Spleen (tissue), 7 donors: Measurements from ENCODE around the gene CHMP3.

ENCODE experiments used
- POLR2A ChIP-seq, 3 donors: fragments of 450-650 bp; IDR thresholded peaks; one replicate each; pipeline ENCODE4 v1.5.1; 2017; ENCODE audit warnings: antibody characterized with exemption in 3 of 3, mild to moderate bottlenecking in 1 of 3
- POLR2AphosphoS5 ChIP-seq, 3 donors: sonication (generic); formaldehyde crosslinking; IDR thresholded peaks; one replicate each; pipeline ENCODE4 v1.5.1; 2017; ENCODE audit warnings: antibody characterized with exemption in 3 of 3
- TF ChIP-seq, protein P1 (sequence below), 11 experiments: fragments of 200-600 bp in 7 of 11; fragments of 450-650 bp in 4 of 11; sonication (generic) in 4 of 11; IDR thresholded peaks in 8 of 11; conservative IDR thresholded peaks in 3 of 11; 1 replicate in 7 of 11; 2 replicates in 4 of 11; pipeline versions ENCODE4 v1.4.0 to v1.8.0; 2016 to 2021; ENCODE audit warnings: antibody characterized with exemption in 11 of 11, inconsistent platforms in 4 of 11, mild to moderate bottlenecking in 1 of 11
- donor health status: DM: no; HTN: no; CAD: no; lungs with moderate emphysema.
- donor health status: DM: no; HTN: no; CAD: no.
- donor health status: DM: no; HTN: no; CAD: no.

DNA sequence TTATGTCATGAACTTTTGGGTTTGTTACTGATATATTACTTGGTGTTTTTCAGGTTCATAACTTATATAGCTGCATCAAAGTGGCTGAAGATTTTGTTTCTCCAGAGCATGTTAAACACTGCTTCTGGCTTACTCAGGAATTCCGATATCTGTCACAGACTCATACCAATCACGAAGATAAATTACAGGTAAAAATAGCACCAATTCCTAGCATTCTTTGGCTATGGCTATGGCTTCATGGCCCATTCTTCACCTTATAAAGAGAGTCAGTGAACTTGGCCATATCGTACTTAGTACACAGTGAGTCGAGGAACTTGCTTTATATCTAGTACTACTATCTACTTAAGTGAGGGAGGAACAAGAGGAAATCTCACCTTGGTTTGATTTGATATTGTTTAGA, 72.2 kb downstream of the CHMP3 start:
- TF ChIP-seq, protein P1, sequence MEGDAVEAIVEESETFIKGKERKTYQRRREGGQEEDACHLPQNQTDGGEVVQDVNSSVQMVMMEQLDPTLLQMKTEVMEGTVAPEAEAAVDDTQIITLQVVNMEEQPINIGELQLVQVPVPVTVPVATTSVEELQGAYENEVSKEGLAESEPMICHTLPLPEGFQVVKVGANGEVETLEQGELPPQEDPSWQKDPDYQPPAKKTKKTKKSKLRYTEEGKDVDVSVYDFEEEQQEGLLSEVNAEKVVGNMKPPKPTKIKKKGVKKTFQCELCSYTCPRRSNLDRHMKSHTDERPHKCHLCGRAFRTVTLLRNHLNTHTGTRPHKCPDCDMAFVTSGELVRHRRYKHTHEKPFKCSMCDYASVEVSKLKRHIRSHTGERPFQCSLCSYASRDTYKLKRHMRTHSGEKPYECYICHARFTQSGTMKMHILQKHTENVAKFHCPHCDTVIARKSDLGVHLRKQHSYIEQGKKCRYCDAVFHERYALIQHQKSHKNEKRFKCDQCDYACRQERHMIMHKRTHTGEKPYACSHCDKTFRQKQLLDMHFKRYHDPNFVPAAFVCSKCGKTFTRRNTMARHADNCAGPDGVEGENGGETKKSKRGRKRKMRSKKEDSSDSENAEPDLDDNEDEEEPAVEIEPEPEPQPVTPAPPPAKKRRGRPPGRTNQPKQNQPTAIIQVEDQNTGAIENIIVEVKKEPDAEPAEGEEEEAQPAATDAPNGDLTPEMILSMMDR (IDR thresholded peaks at IDR 0.05 in 8 of 11, conservative IDR thresholded peaks at IDR 0.05 in 3 of 11) = no peak
- TF ChIP-seq POLR2AphosphoS5 (IDR thresholded peaks at IDR 0.05) (no peak), POLR2A (IDR thresholded peaks at IDR 0.05) (no peak)
